ENCODE measurements around the gene MIF.
"Not testable (repeated sequence)": the region's sequence is repeated elsewhere in the genome, so short reads cannot be mapped to it uniquely, and the experiment has no call there.

MIF gene

GRCh38 chr22:23901600-23901999 lies 7.4 kb downstream of the MIF start:
- no peak for DNase-seq (ENCODE audit: low spot score)
- TF ChIP-seq, protein P1, sequence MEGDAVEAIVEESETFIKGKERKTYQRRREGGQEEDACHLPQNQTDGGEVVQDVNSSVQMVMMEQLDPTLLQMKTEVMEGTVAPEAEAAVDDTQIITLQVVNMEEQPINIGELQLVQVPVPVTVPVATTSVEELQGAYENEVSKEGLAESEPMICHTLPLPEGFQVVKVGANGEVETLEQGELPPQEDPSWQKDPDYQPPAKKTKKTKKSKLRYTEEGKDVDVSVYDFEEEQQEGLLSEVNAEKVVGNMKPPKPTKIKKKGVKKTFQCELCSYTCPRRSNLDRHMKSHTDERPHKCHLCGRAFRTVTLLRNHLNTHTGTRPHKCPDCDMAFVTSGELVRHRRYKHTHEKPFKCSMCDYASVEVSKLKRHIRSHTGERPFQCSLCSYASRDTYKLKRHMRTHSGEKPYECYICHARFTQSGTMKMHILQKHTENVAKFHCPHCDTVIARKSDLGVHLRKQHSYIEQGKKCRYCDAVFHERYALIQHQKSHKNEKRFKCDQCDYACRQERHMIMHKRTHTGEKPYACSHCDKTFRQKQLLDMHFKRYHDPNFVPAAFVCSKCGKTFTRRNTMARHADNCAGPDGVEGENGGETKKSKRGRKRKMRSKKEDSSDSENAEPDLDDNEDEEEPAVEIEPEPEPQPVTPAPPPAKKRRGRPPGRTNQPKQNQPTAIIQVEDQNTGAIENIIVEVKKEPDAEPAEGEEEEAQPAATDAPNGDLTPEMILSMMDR (IDR thresholded peaks at IDR 0.05; ENCODE audit: borderline replicate concordance, control extremely low read depth, extremely low read depth, insufficient read depth, missing control alignments), result no peak
- in situ Hi-C loops (cut with MboI; ENCODE audit: low sequenced_read_pairs, unreplicated experiment), result no loop called here

DNA sequence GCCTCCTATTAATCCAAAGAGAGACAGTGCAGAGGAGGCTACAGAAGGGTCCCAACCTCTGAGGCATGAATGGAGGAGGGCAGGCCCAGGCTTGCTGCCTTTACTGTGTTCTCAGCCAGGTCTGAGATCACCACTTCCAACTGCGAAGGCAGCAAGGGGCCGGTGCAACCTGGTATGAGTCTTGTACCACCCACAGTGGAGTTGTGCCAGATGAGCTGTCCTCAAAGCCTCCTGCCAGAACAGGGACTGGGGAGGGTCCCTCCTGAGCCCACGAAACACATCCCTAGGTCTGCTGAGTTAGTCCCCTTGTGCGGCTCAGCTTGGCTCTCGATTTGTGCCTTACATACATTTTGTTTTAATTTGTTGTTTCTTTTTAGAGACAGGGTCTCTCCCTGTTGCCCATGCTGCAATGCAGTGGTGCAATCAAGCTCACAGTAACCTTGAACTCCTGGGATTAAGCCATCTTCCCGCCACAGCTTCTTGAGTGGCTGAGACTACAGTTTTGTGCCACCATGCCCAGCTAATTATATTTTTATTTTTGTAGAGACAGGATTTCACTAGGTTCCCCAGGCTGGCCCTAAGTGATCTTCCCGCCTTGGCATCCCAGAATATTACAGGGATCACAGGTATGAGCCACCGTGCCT lies 9.3 kb downstream of the MIF start:
- in situ Hi-C loops (cut with MboI; ENCODE audit: low sequenced_read_pairs, unreplicated experiment), result no loop called here
- TF ChIP-seq, protein P1 (IDR thresholded peaks at IDR 0.05; ENCODE audit: borderline replicate concordance, control extremely low read depth, extremely low read depth, insufficient read depth, missing control alignments), result no peak
- no peak for DNase-seq (ENCODE audit: low spot score)

- no peak for DNase-seq (ENCODE audit: low spot score)
- TF ChIP-seq, protein P1 (IDR thresholded peaks at IDR 0.05; ENCODE audit: borderline replicate concordance, control extremely low read depth, extremely low read depth, insufficient read depth, missing control alignments), result no peak
- in situ Hi-C loops (cut with MboI; ENCODE audit: low sequenced_read_pairs, unreplicated experiment), result no loop called here
Measured at GRCh38 chr22:23904573-23905254, 10.5 kb downstream of the MIF start.

- TF ChIP-seq, protein P1 (IDR thresholded peaks at IDR 0.05; ENCODE audit: borderline replicate concordance, control extremely low read depth, extremely low read depth, insufficient read depth, missing control alignments), result no peak
- DNase-seq (ENCODE audit: low spot score), result no peak
- in situ Hi-C loops (cut with MboI; ENCODE audit: low sequenced_read_pairs, unreplicated experiment), result no loop called here
Measured at GRCh38 chr22:23906641-23907040, 12.5 kb downstream of the MIF start.

DNA sequence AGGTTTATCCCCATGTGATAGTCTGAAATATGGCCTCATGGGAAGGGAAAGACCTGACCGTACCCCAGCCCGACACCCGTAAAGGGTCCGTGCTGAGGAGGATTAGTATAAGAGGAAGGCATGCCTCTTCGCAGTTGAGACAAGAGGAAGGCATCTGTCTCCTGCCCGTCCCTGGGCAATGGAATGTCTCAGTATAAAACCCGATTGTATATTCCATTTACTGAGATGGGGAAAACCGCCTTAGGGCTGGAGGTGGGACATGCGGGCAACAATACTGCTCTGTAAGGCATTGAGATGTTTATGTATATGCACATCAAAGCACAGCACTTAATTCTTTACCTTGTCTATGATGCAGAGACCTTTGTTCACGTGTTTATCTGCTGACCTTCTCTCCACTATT lies 13.2 kb downstream of the MIF start:
- in situ Hi-C loops (cut with MboI; ENCODE audit: low sequenced_read_pairs, unreplicated experiment); DNase-seq (ENCODE audit: low spot score): not testable (repeated sequence)

DNA sequence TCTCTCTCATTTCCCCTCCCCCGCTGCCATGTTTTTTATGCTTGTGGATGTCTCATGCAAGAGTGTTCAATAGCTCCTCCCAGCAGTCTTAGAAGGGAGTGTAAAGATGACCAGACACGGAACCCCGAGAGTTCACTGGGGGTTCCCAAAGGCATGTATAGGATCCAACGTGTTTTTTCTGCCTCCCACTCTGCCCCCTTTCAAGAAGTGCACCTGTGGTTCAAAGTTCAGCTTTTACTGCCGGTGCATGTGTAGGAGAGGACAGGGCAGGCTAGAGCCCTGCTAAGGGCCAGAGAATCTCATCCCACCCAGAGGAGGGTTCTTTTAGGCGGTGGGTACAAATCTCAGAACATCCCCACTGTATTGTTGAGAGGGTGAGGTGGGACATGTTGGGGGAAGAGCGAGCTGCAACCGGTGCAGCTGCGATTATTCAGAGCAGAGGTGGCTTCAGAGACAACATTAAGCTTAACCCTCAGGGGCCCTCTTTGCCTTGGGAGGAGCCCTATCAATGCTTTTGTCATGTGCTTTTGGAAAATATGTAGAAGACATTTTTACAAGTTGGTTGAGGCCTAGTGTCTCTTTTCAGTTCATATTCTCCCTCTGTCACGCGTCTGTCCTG lies 14.5 kb downstream of the MIF start:
- in situ Hi-C loops (cut with MboI; ENCODE audit: low sequenced_read_pairs, unreplicated experiment), result no loop called here
- DNase-seq (ENCODE audit: low spot score), result no peak

More for the DNA sequence above, 14.5 kb downstream of the MIF start:
- TF ChIP-seq, protein P1 (IDR thresholded peaks at IDR 0.05; ENCODE audit: borderline replicate concordance, control extremely low read depth, extremely low read depth, insufficient read depth, missing control alignments), result no peak

Measured in GM13976 (cell line).